ENCODE data around the gene WWC2. TPM values are rescaled to one million over a fixed set of nuclear protein-coding genes. Genes with fewer than 3 reads are reported as not detected.
"Not testable (repeated sequence)": the region's sequence is repeated elsewhere in the genome, so short reads cannot be mapped to it uniquely, and the experiment has no call there.

The WWC2 gene
- total RNA-seq, 1 donor from 2014 or later: 24.6 TPM

GRCh38 chr4:183110244-183110643 is 11.2 kb downstream of the WWC2 start:
- no peaks in the 10 kb centered on the region for H3K9me3 Mint-ChIP-seq
- DNase-seq (ENCODE audit: low read depth, low spot score): no peak
- H3K36me3 Mint-ChIP-seq (ENCODE audit: low read depth): no peaks in the 10 kb centered on the region
- H3K27me3 Mint-ChIP-seq (ENCODE audit: low read depth): no peaks in the 10 kb centered on the region
- TF ChIP-seq CTCF (conservative IDR thresholded peaks at IDR 0.05): no peak
- no peak overlapping the region for H3K4me3 Mint-ChIP-seq
- no peaks in the 10 kb centered on the region for H3K4me1 Mint-ChIP-seq
- no peak overlapping the region for H3K27ac Mint-ChIP-seq (ENCODE audit: unreplicated experiment)

- Mint-ChIP-seq H3K36me3 (ENCODE audit: low read depth) (no peaks in the 10 kb centered on the region), H3K9me3 (no peaks in the 10 kb centered on the region), H3K27ac (ENCODE audit: unreplicated experiment) (no peak overlapping the region), H3K27me3 (ENCODE audit: low read depth) (no peaks in the 10 kb centered on the region), H3K4me3 (no peak overlapping the region), H3K4me1 (no peaks in the 10 kb centered on the region)
- no peak for TF ChIP-seq CTCF (conservative IDR thresholded peaks at IDR 0.05)
- DNase-seq (ENCODE audit: low read depth, low spot score): no peak
Measured at GRCh38 chr4:183111452-183111885, 12.4 kb downstream of the WWC2 start.

GRCh38 chr4:183118141-183118540 is 19.1 kb downstream of the WWC2 start:
- Mint-ChIP-seq H3K4me3 (no peak overlapping the region), H3K27me3 (ENCODE audit: low read depth) (no peaks in the 10 kb centered on the region), H3K36me3 (ENCODE audit: low read depth) (no peaks in the 10 kb centered on the region), H3K27ac (ENCODE audit: unreplicated experiment) (peak overlapping the region; percentile 98), H3K9me3 (no peaks in the 10 kb centered on the region), H3K4me1 (peaks cover 22% of the 10 kb centered on the region)
- TF ChIP-seq CTCF (conservative IDR thresholded peaks at IDR 0.05): no peak
- no peak for DNase-seq (ENCODE audit: low read depth, low spot score)

GRCh38 chr4:183118585-183118984 is 19.5 kb downstream of the WWC2 start:
- H3K4me3 Mint-ChIP-seq: peak overlapping the region; percentile 11

GRCh38 chr4:183121660-183122059 is 22.6 kb downstream of the WWC2 start:
- H3K4me1 Mint-ChIP-seq: peaks cover 22% of the 10 kb centered on the region
- H3K27me3 Mint-ChIP-seq (ENCODE audit: low read depth): not testable (repeated sequence)

More at GRCh38 chr4:183118585-183118984, 19.5 kb downstream of the WWC2 start:
- H3K9me3 Mint-ChIP-seq: no peaks in the 10 kb centered on the region
- DNase-seq (ENCODE audit: low read depth, low spot score): no peak
- no peaks in the 10 kb centered on the region for H3K36me3 Mint-ChIP-seq (ENCODE audit: low read depth)
- no peak for TF ChIP-seq CTCF (conservative IDR thresholded peaks at IDR 0.05)
- peaks cover 22% of the 10 kb centered on the region for H3K4me1 Mint-ChIP-seq
- H3K27me3 Mint-ChIP-seq (ENCODE audit: low read depth): no peaks in the 10 kb centered on the region
- H3K27ac Mint-ChIP-seq (ENCODE audit: unreplicated experiment): peak overlapping the region; percentile 98

GRCh38 chr4:183124228-183124627 is 25.2 kb downstream of the WWC2 start:
- no peaks in the 10 kb centered on the region for H3K9me3 Mint-ChIP-seq
- H3K27ac Mint-ChIP-seq (ENCODE audit: unreplicated experiment): no peak overlapping the region
- DNase-seq (ENCODE audit: low read depth, low spot score): no peak
- H3K4me3 Mint-ChIP-seq: no peak overlapping the region
- TF ChIP-seq CTCF (conservative IDR thresholded peaks at IDR 0.05): no peak
- no peaks in the 10 kb centered on the region for H3K36me3 Mint-ChIP-seq (ENCODE audit: low read depth)
- H3K4me1 Mint-ChIP-seq: peaks cover 12% of the 10 kb centered on the region
- H3K27me3 Mint-ChIP-seq (ENCODE audit: low read depth): no peaks in the 10 kb centered on the region

More at GRCh38 chr4:183121660-183122059, 22.6 kb downstream of the WWC2 start:
- not testable (repeated sequence) for H3K4me3 Mint-ChIP-seq; H3K27ac Mint-ChIP-seq (ENCODE audit: unreplicated experiment); H3K9me3 Mint-ChIP-seq; DNase-seq (ENCODE audit: low read depth, low spot score); H3K36me3 Mint-ChIP-seq (ENCODE audit: low read depth)

Data from neural crest cell (in vitro differentiated cells).